Mucosa of rectum (tissue), 2 donors: ENCODE measurements around the gene DFFA.
"Not testable (repeated sequence)": the region's sequence is repeated elsewhere in the genome, so short reads cannot be mapped to it uniquely, and the experiment has no call there.

Experiments used
- H3K27ac ChIP-seq, 2 donors: one replicate each; pipeline ENCODE4 v1.7.0; 2013; ENCODE audit warnings: inconsistent platforms in 2 of 2, low read depth in 2 of 2, low read length in 2 of 2
- H3K27me3 ChIP-seq, 2 donors: one replicate each; pipeline ENCODE4 v1.7.0; 2013; ENCODE audit warnings: low read length in 2 of 2; ENCODE audit not compliant: control insufficient read depth in 2 of 2, insufficient read depth in 2 of 2
- H3K36me3 ChIP-seq, 2 donors: one replicate each; pipeline ENCODE4 v1.7.0; 2013; ENCODE audit warnings: low read length in 2 of 2; ENCODE audit not compliant: control insufficient read depth in 2 of 2, insufficient read depth in 2 of 2
- H3K4me1 ChIP-seq, 2 donors: one replicate each; pipeline ENCODE4 v1.7.0; 2013; ENCODE audit warnings: low read length in 2 of 2, mild to moderate bottlenecking in 1 of 2; ENCODE audit not compliant: control insufficient read depth in 2 of 2, insufficient read depth in 2 of 2
- H3K4me3 ChIP-seq, 2 donors: one replicate each; pipeline ENCODE4 v1.7.0; 2013; ENCODE audit warnings: low read length in 2 of 2
- H3K9ac ChIP-seq, 2 donors: one replicate each; pipeline ENCODE4 v1.7.0; 2013; ENCODE audit warnings: low read length in 2 of 2, low read depth in 1 of 2, mild to moderate bottlenecking in 1 of 2
- H3K9me3 ChIP-seq, 2 donors: one replicate each; pipeline ENCODE4 v1.7.0; 2013; ENCODE audit warnings: low read length in 2 of 2; ENCODE audit not compliant: control insufficient read depth in 2 of 2
- donor health status: healthy.
- donor health status: Normal muscosa, but diverticular disease.

Gene DFFA

DNA sequence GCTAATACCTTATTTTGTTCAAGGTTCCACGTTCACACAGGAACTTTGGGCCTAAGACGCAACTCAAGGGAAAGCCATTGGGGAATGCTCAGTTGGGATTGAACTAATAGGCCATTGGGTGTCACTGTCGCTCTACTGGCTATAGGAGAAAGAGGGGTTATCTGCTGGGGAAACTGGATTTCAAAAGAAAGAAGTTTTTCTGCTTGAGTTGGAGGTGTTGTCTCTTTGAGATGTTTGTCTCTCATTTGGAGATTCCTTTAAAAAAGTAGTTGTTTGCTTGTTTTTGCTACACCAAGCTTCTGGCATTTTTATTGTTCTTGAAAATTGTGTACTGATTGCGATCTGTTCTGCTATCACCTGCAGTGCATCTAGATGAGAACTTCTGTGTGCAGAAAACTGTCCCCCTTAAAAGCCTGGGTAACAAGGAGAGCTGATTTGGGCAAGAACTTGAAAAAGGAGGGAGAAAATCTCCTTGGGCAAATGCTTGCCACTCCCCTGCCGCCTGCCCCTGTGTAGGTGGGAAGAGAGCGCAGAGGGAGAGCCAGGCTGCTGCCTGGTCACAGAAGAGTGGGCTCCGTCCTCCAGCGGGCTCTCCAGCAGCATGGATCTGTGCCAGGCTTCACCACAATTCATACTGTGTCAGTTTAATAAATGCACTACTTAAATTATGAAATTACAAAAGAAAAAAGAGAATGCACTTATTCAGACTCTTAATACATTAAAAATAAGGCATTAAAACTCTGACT, 42.3 kb upstream of the DFFA start:
- H3K4me1 ChIP-seq, result peaks cover 16 to 19% of the 10 kb centered on the region in 2 donors
- H3K27ac ChIP-seq, result no peak overlapping the region
- H3K9me3 ChIP-seq, result no peaks in the 10 kb centered on the region
- H3K27me3 ChIP-seq, result no peaks in the 10 kb centered on the region
- no peaks in the 10 kb centered on the region for H3K36me3 ChIP-seq
- no peak overlapping the region for H3K9ac ChIP-seq
- no peak overlapping the region for H3K4me3 ChIP-seq

DNA sequence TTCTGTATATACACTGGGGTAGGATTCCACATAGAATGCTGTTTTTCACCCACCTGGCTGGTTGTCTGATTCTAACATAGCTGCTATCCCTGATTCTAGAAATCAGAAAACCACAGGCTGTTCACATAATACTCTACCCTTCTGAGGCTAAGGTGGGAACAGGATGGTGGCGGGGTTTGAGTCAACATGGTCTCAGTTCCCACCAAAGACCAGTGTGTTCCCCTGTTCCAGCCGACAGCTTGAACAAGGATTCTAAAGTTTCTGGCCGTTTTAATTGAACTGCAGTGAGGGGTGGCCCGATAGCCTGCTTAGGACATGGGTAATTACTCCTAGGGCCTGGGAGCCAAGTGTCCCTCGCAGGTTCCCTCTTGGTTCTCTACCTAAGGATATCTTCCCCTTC, 40.9 kb upstream of the DFFA start:
- H3K27ac ChIP-seq, result no peak overlapping the region
- no peaks in the 10 kb centered on the region for H3K9me3 ChIP-seq
- H3K4me1 ChIP-seq, result peaks cover 16 to 19% of the 10 kb centered on the region in 2 donors
- H3K9ac ChIP-seq, result no peak overlapping the region
- no peaks in the 10 kb centered on the region for H3K27me3 ChIP-seq
- no peaks in the 10 kb centered on the region for H3K36me3 ChIP-seq
- H3K4me3 ChIP-seq, result no peak overlapping the region

DNA sequence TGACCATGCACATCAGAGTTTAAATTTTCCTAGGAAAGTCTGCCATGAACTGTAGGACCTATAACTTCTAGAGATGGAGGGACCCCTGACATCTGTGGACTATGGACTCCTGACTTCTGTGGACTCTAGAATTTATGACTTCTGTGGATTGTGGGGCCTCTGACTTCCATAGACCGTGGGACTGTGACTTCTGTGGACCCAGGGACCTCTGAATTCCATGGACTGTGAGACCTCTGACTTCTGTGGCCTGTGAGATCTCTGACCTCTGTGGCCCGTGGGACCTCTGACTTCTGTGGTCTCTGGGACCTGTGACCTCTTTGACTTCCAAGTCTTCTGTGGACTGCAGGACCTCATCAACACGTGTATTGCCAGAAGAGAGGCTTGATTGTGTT, 39.2 kb upstream of the DFFA start:
- Histone ChIP-seq H3K4me1 (peaks cover 16 to 21% of the 10 kb centered on the region in 2 donors), H3K9me3 (no peaks in the 10 kb centered on the region), H3K27ac (peak overlapping the region in 1 of 2 donors; percentile 28), H3K9ac (no peak overlapping the region), H3K36me3 (no peaks in the 10 kb centered on the region), H3K27me3 (no peaks in the 10 kb centered on the region), H3K4me3 (no peak overlapping the region)

DNA sequence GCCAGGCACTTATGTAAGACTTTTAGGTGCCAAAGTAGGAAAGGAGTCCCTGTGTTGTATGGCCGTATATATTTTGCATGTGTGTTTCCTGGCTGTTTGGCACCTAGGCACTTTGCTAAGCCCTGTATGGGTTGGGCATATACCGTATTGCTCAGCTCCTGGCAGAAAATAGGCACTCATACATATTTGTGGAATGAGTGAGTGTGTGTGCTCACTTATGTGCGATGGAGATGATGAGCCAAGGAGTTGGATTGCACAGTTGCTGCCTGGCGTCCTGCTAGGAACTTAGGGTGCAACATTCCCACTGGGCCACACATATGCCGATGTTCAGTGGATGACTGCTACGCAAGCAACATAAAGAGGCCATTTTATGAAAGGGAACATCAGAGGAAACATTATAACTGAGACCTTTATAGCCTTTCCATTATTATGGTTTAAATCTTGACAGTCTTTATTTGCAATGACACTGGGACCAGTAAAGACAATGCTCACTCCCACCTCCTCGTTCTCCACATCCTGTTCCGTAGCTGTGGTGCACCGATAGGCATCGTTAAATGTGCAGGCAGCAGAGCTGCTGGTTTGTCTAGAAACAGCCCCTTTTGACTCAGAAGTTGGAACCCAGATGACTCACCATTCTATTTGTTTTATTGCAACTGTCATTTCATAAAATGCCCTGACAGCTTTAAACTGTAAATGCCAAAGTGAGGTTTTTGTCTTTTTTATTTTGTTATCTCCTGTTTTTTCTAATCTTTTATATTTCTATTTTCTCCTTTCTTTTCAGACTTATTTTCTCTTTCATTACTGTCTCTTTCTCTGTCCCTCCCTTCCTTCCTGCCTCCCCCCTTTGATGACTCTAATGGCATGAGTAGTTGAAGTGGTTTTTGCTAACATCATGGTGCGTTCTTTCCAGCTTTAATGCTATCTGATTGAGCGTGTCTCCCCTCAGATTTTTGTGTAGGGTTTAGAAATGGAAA, 38.5 kb upstream of the DFFA start:
- Histone ChIP-seq H3K27me3 (no peaks in the 10 kb centered on the region), H3K9me3 (no peaks in the 10 kb centered on the region), H3K36me3 (no peaks in the 10 kb centered on the region), H3K9ac (no peak overlapping the region), H3K4me1 (peaks cover 16 to 21% of the 10 kb centered on the region in 2 donors), H3K27ac (peak overlapping the region; percentile 26 to 28), H3K4me3 (peak overlapping the region; percentile 11 to 39)

DNA sequence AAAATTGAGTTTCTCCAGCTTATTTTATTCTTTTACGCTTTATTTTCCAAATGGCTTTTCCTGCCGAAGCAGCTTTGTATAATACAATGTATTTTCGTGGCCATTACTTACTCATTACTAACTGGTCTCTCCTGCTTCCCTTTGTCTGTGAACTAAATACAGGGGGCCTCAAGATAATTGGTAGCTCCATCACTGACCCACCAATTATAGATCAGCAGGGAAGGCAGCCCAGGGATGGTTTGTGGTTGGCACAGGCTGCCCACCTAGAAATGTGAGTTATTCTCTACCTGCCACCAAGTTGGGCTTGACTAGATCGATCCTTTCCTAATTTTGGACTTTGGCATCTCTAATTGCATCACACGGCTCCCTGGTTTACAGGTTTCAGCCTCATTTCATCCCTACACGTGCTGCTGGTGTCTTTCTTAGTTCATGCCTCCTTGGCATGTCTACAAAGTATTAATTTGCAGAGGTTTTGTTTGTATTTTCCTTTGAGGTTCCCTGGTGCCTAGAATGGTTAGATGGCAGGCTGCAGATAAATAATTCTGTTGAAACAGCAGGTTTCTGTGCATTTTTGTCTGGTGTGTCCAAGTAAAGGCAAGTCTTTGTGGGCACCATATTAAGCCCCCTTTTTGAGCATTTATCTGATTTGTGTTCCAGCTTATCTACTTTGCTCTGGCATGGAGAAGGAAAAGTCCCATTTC, 37.6 kb upstream of the DFFA start:
- H3K4me1 ChIP-seq, result peaks cover 16 to 21% of the 10 kb centered on the region in 2 donors
- peak overlapping the region in 1 of 2 donors; percentile 26 for H3K27ac ChIP-seq
- H3K9me3 ChIP-seq, result no peaks in the 10 kb centered on the region

DNA sequence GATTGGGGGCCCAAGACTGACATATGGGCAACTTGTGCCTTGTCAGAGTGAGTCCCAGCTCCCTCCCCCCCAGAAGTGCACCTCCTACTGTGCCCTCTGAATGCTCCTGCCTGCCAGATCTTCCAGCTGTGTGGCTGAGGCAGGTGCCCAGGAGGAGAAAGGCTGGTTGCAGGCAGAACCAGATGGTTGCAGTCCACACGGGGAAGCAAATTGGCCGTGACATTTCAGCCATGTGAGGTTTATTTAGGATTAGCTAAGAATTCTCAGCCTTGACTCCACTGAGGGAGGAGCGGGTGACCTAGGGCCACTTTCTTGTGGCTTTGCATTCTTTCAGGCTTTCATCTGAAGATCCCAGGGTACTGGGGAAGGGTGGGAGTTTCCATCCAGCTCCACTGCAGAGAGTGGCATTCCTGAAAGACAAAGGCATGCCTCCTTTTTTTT, 36.2 kb upstream of the DFFA start:
- no peak overlapping the region for H3K9ac ChIP-seq
- H3K4me1 ChIP-seq, result peaks cover 13 to 21% of the 10 kb centered on the region in 2 donors

More for the DNA sequence above, 37.6 kb upstream of the DFFA start:
- no peak overlapping the region for H3K4me3 ChIP-seq
- no peaks in the 10 kb centered on the region for H3K27me3 ChIP-seq
- no peak overlapping the region for H3K9ac ChIP-seq
- no peaks in the 10 kb centered on the region for H3K36me3 ChIP-seq

DNA sequence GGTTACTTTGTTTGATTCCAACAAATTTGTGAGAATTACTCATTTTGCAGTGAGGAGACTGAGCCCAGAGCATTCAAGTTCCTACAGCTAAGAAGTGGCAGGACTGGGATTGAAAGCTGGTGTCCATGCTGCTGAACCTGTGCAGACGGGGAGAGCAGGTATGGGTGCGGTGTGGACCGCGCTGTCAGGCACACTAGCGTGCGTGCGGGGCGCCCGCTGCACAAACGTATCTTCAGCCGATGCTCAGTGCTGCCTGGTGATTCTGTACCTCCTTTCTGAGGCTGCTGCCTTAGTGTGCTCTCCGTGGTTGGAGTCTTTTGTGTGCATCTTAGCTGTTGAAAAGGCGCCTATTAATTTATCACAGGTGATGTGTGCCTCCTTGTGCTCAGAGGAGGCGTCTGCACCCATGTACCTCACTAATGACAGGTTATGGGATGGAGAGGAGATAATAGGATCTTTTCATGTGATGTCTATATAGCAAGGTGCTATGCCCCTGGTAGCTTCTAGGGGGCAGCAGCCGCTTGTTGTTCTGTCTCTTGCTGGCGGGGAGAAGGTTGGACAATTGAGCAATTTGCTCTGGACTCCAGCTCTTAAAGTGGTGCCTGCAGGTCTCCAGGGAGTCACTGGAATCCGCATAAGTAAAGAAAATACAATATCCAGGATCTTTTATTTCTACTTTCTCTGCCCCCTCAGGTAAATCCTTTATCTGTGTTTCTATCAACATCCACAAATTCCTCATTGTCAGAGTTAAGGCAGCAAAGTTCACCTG, 35.0 kb upstream of the DFFA start:
- Histone ChIP-seq H3K27me3 (no peaks in the 10 kb centered on the region), H3K9ac (no peak overlapping the region), H3K4me3 (no peak overlapping the region), H3K36me3 (no peaks in the 10 kb centered on the region), H3K27ac (no peak overlapping the region), H3K9me3 (no peaks in the 10 kb centered on the region), H3K4me1 (peaks cover 15 to 23% of the 10 kb centered on the region in 2 donors)

More for the DNA sequence above, 36.2 kb upstream of the DFFA start:
- H3K9me3 ChIP-seq, result no peaks in the 10 kb centered on the region
- no peak overlapping the region for H3K27ac ChIP-seq
- no peaks in the 10 kb centered on the region for H3K36me3 ChIP-seq
- no peak overlapping the region for H3K4me3 ChIP-seq
- no peaks in the 10 kb centered on the region for H3K27me3 ChIP-seq

DNA sequence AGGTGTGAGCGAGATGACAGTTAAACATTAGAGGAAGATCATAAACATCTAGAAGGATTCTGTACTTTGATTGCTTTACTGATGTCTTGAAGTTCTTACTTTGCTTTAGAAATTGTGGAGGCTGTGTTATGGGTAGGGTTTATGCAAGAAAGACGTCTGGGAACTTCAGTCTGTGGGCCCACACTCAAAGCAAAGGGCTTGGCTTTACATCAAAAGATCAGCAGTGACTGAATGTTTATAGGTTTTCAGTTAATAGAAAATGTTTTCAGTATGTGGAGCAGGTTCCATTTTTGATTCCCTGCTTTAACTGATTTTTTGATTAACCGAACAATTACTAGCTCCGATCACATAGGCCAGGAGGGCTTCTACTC, 34.3 kb upstream of the DFFA start:
- H3K27ac ChIP-seq, result no peak overlapping the region
- H3K27me3 ChIP-seq, result no peaks in the 10 kb centered on the region
- H3K4me1 ChIP-seq, result peaks cover 19 to 29% of the 10 kb centered on the region in 2 donors
- no peak overlapping the region for H3K4me3 ChIP-seq
- no peak overlapping the region for H3K9ac ChIP-seq
- H3K9me3 ChIP-seq, result no peaks in the 10 kb centered on the region
- no peaks in the 10 kb centered on the region for H3K36me3 ChIP-seq

DNA sequence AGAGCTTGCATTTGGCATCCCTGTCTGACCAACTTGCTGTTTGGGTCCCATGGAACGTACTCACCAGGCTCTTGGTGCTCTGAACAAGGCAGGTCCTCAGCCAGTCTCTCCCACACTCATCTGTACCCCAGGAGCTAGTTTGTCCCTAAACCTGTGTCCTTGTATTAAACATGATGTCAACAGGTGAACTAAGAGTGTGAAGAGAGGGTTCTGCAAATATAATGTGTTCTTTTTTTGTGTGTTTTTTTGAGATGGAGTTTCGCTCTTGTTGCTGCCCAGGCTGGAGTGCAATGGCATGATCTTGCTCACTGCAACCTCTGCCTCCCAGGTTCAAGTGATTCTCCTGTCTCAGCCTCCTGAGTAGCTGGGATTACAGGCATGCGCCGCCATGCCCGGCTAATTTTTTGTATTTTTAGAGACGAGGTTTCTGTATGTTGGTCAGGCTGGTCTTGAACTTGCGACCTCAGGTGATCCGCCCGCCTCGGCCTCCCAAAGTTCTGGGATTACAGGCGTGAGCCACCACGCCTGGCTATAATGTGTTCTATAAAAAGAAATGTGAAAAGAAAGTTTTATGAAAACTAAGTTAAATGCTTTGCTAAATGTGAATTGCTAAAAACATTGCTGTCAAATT, 33.8 kb upstream of the DFFA start:
- H3K9me3 ChIP-seq, H3K36me3 ChIP-seq, H3K4me3 ChIP-seq, H3K9ac ChIP-seq, H3K27me3 ChIP-seq, H3K27ac ChIP-seq: not testable (repeated sequence)
- peaks cover 18 to 26% of the 10 kb centered on the region in 2 donors for H3K4me1 ChIP-seq
